Heart right ventricle (tissue), 16 donors: ENCODE results near the gene GALM. TPM values are rescaled to one million over a fixed set of nuclear protein-coding genes. Genes with fewer than 3 reads are reported as not detected.
"Not testable (repeated sequence)": the region's sequence is repeated elsewhere in the genome, so short reads cannot be mapped to it uniquely, and the experiment has no call there.

Source experiments
- ATAC-seq, 8 donors: fragments of 200-7000 bp; cut with Tn5 transposase; one replicate each; pipeline ENCODE4 v1.9.1; 2020; ENCODE audit warnings: mild to moderate bottlenecking in 8 of 8, moderate library complexity in 8 of 8, moderate number of reproducible peaks in 1 of 8
- DNase-seq, 2 donors: peaks; one replicate each; pipeline ENCODE4 v3.0.0-alpha.2; 2020
- H3K27ac ChIP-seq, 10 donors: fragments of 200-600 bp; sonication (generic) in 2 of 10; one replicate each; pipeline versions ENCODE4 v1.5.0 to v1.8.0; 2020 to 2022; ENCODE audit warnings: mild to moderate bottlenecking in 3 of 10
- H3K27me3 ChIP-seq, 7 donors: fragments of 200-600 bp; one replicate each; pipeline ENCODE4 v1.8.0; 2021 to 2022; ENCODE audit warnings: mild to moderate bottlenecking in 2 of 7
- H3K36me3 ChIP-seq, 9 donors: fragments of 200-600 bp; sonication (generic) in 1 of 9; one replicate each; pipeline versions ENCODE4 v1.5.0 to v1.8.0; 2020 to 2022; ENCODE audit warnings: mild to moderate bottlenecking in 2 of 9
- H3K4me1 ChIP-seq, 9 donors: fragments of 200-600 bp; sonication (generic) in 1 of 9; one replicate each; pipeline versions ENCODE4 v1.5.0 to v1.8.0; 2020 to 2022; ENCODE audit warnings: mild to moderate bottlenecking in 4 of 9
- H3K4me3 ChIP-seq, 10 donors: fragments of 200-600 bp; sonication (generic) in 2 of 10; one replicate each; pipeline versions ENCODE4 v1.5.0 to v1.8.0; 2020 to 2022; ENCODE audit warnings: mild to moderate bottlenecking in 7 of 10, moderate library complexity in 2 of 10
- H3K9me3 ChIP-seq, 11 donors: fragments of 200-600 bp in 10 of 11; sonication (generic) in 2 of 11; one replicate each; pipeline versions ENCODE4 v1.5.0 to v1.8.0; 2013 to 2022; ENCODE audit warnings: mild to moderate bottlenecking in 2 of 11, control low read depth in 1 of 11, moderate library complexity in 1 of 11
- CTCF ChIP-seq, 9 donors: fragments of 200-600 bp; sonication (generic) in 2 of 9; IDR thresholded peaks; one replicate each; pipeline versions ENCODE4 v1.5.0 to v1.8.0; 2021 to 2022; ENCODE audit warnings: antibody characterized with exemption in 9 of 9, mild to moderate bottlenecking in 5 of 9, moderate library complexity in 1 of 9
- WGBS, 2 donors: extraction: QIAGEN DNeasy Blood & Tissue Kit; methylation state at CpG; one replicate each; pipeline ENCODE4 v1.1.7; 2013; ENCODE audit warnings: inconsistent platforms in 1 of 2; 5-methylcytosine and 5-hydroxymethylcytosine counted together
- intact Hi-C, 10 donors: fragments of 100-400 bp; cut with DNase I; formaldehyde crosslinking; loops; one replicate each; pipeline versions ENCODE4 v1.11.1 to v1.14.2; 2022
- polyA plus RNA-seq, 2 donors: library from polyadenylated mRNA; stranded (reverse); fragments of 200-250 nt; gene quantifications; one replicate each; pipeline ENCODE4 v1.2.3, GENCODE V29; 2013
- total RNA-seq, 10 donors: library from RNA; stranded (reverse); fragmentation: NEBNext Ultra II Directional in 3 of 10; extraction: Animal tissue kit (Norgen Biotek cat#: 25700) in 3 of 10; gene quantifications; one replicate each; pipeline versions ENCODE4 v1.2.1 to v1.2.4, GENCODE V29; 2021 to 2023
- donor health status: Arrhythmogenic right ventricular cardiomyopathy.
- donor health status: ischemic (EF 13 %, LVEDD 7.1; RV severe dilation, severe dysfunction).
- donor health status: healthy with polysubstance abuse.
- donor health status: DM: no; HTN: yes; CAD: no.
- donor health status: DM: no; HTN: no; CAD: no.
- donor health status: ischemic (EF 25% LVEDD 6.9; RV normal size, moderate dysfunction).
- donor health status: ischemic (EF 25% LVEDD 5.7; RV mildly dilated, moderate dysfunction).
- donor health status: healthy.
- donor health status: DM: yes; HTN: yes; CAD: no.
- donor health status: Ischemic cardiomyopathy.
- donor health status: ischemic (EF 35%, LVEDD 5.7; RV mildly dilated, moderate dysfunction).
- donor health status: nonischemic (EF 11% LVEDD 7.7; RV severe dilation, severe dysfunction).
- donor health status: DM: yes; HTN: yes; CAD: no.
- donor health status: PGD.
- donor health status: ischemic (EF 29% LVEDD 5.4; RV normal size, mild dysfunction).
- donor health status: nonischemic (EF 23%, LVEDD 6.1; RV moderate dilation, normal function).

Gene GALM
- total and polyA plus RNA-seq, 12 donors = 6.5 to 18.6 (median 11.0) TPM

DNA sequence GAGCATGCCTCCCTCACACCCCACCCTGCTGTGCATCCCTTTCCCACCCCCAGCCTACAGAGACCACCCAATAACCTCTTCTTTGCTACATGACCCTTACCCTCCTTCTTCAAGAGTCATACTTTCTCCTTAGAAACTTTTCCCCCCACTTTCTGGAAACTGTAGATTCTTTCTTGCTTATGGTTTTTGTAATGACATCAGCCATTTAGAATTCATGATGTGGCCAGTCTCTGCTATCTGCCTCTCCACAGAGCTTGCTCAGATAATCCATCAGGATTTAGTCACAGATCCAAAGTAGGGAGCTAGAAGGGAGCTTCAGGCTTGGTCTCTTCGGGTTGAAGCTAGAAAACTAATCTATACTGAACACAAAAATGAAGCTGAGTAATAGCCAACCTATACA, 36.5 kb downstream of the GALM start:
- Histone ChIP-seq H3K27me3 (no peaks in the 10 kb centered on the region), H3K27ac (peak overlapping the region in 1 of 10 donors; percentile 19), H3K36me3 (peaks cover 0 to 6% (median 0%) of the 10 kb centered on the region in 9 donors), H3K9me3 (peaks cover 0 to 11% (median 0%) of the 10 kb centered on the region in 11 donors), H3K4me3 (no peak overlapping the region), H3K4me1 (peaks cover 0 to 20% (median 0%) of the 10 kb centered on the region in 9 donors)
- WGBS, 2 donors = 67 to 70% methylated on average over 1 of the region's 1 CpG
- DNase-seq (no peak), ATAC-seq (no peak)
- no peak for TF ChIP-seq CTCF (IDR thresholded peaks at IDR 0.05)
- intact Hi-C loops = no loop called here

DNA sequence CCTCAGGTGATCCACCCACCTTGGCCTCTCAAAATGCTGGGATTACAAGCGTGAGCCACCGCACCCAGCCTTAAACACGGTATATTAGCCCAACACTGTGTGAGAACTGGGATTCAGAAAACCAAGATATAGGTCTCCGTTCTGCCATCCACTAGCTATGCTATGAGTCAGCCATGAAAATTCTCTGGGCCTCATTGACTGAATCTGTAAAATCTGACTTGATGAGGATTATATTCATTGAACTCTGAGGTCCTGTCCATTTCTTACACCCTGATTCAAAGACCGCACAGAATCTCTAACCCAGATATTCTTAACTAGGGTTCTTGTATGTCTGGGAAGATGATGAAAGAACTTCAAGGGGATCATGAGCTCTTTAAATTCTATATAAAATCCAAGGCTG, 37.4 kb downstream of the GALM start:
- H3K4me3 ChIP-seq, intact Hi-C loops, H3K36me3 ChIP-seq, DNase-seq, H3K27me3 ChIP-seq, ATAC-seq, H3K27ac ChIP-seq: not testable (repeated sequence)
- peaks cover 0 to 12% (median 0%) of the 10 kb centered on the region in 9 donors for H3K4me1 ChIP-seq
- H3K9me3 ChIP-seq = peaks cover 0 to 11% (median 0%) of the 10 kb centered on the region in 11 donors
- 98 to 99% methylated on average over 5 of the region's 5 CpGs for WGBS, 2 donors

DNA sequence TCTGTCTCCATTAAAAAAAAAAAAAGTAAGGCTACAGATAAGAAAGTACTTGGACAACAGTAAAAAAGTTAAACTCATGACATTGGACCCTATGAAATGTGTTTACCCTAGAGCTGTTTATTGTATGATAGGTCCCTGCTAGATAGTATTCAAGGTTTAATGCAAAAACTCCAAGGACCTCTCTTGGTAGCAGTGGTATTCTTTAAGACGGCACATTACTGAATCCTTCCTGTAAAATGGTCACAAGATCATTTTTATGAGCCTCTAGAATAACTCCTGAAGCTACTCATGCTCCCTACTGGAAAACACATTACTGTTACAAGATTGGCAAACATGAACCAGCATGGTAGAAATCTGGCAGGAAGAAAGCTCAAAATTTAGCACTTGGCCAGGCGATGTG, 38.8 kb downstream of the GALM start:
- no peak for TF ChIP-seq CTCF (IDR thresholded peaks at IDR 0.05)
- intact Hi-C loops = no loop called here
- no peak overlapping the region for H3K27ac ChIP-seq
- ATAC-seq (no peak), DNase-seq (no peak)
- peaks cover 0 to 11% (median 0%) of the 10 kb centered on the region in 11 donors for H3K9me3 ChIP-seq
- no peaks in the 10 kb centered on the region for H3K27me3 ChIP-seq
- WGBS, 2 donors = 95 to 97% methylated on average over 2 of the region's 2 CpGs
- H3K4me1 ChIP-seq = peaks cover 0 to 11% (median 0%) of the 10 kb centered on the region in 9 donors
- no peak overlapping the region for H3K4me3 ChIP-seq
- peaks cover 0 to 7% (median 0%) of the 10 kb centered on the region in 9 donors for H3K36me3 ChIP-seq

- no peaks in the 10 kb centered on the region for H3K27me3 ChIP-seq
- TF ChIP-seq CTCF (IDR thresholded peaks at IDR 0.05) = no peak
- no peak overlapping the region for H3K27ac ChIP-seq
- 81 to 85% methylated on average over 6 of the region's 6 CpGs for WGBS, 2 donors
- ATAC-seq (no peak), DNase-seq (no peak)
- no peaks in the 10 kb centered on the region for H3K9me3 ChIP-seq
- H3K4me3 ChIP-seq = no peak overlapping the region
- peaks cover 0 to 6% (median 0%) of the 10 kb centered on the region in 9 donors for H3K4me1 ChIP-seq
- H3K36me3 ChIP-seq = peaks cover 0 to 13% (median 0%) of the 10 kb centered on the region in 9 donors
- intact Hi-C loops = no loop called here
Measured at GRCh38 chr2:38706846-38707345, 41.0 kb downstream of the GALM start.

DNA sequence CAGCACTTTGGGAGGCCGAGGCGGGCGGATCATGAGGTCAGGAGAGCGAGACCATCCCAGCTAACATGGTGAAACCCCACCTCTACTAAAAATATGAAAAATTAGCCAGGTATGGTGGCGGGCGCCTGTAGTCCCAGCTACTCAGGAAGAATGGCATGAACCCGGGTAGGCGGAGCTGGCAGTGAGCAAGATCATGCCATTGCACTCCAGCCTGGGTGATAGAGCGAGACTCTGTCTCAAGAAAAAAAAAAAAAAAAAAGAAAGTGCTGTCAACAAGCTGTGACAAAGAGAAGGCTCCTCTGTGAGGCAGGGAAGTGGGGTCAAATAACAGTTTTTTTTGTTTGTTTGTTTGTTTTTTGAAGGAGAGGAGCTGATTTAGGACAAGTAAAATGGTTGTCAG, 42.6 kb downstream of the GALM start:
- H3K27ac ChIP-seq, intact Hi-C loops, H3K9me3 ChIP-seq, DNase-seq, H3K4me3 ChIP-seq, ATAC-seq, H3K4me1 ChIP-seq, H3K27me3 ChIP-seq: not testable (repeated sequence)
- WGBS, 2 donors = 92 to 97% methylated on average over 9 of the region's 9 CpGs
- H3K36me3 ChIP-seq = peaks cover 0 to 13% (median 0%) of the 10 kb centered on the region in 9 donors
